Sigmoid colon (tissue), 7 donors: ENCODE data around the gene UPF3A. TPM values are rescaled to one million over a fixed set of nuclear protein-coding genes. Genes with fewer than 3 reads are reported as not detected.

Experiments used
- DNase-seq: peaks from one replicate; pipeline ENCODE4 v3.0.0-alpha.2; 2019
- H3K27ac ChIP-seq, 4 donors: fragments of 200-600 bp; sonication (generic); one replicate each; pipeline ENCODE4 v1.5.1; 2016 to 2019; ENCODE audit warnings: mild to moderate bottlenecking in 1 of 4
- H3K27me3 ChIP-seq, 3 donors: fragments of 200-600 bp; sonication (generic); one replicate each; pipeline ENCODE4 v1.5.1; 2019; ENCODE audit warnings: mild to moderate bottlenecking in 1 of 3
- H3K36me3 ChIP-seq, 4 donors: fragments of 200-600 bp; sonication (generic); one replicate each; pipeline ENCODE4 v1.5.1; 2016 to 2019
- H3K4me1 ChIP-seq, 4 donors: fragments of 200-600 bp; sonication (generic); one replicate each; pipeline ENCODE4 v1.5.1; 2017 to 2019
- H3K4me3 ChIP-seq, 4 donors: fragments of 200-600 bp; sonication (generic); one replicate each; pipeline ENCODE4 v1.5.1; 2017 to 2019; ENCODE audit warnings: mild to moderate bottlenecking in 2 of 4, moderate library complexity in 1 of 4
- H3K9me3 ChIP-seq, 4 donors: fragments of 200-600 bp in 3 of 4; sonication (generic) in 3 of 4; one replicate each; pipeline versions ENCODE4 v1.5.1 to v1.6.1; 2013 to 2019
- EP300 ChIP-seq, 4 donors: sonication (generic); formaldehyde crosslinking; IDR thresholded peaks; one replicate each; pipeline ENCODE4 v1.6.1; 2017; ENCODE audit warnings: antibody characterized with exemption in 4 of 4
- POLR2A ChIP-seq, 2 donors: fragments of 450-650 bp; IDR thresholded peaks; one replicate each; pipeline ENCODE4 v1.6.1; 2016; ENCODE audit warnings: antibody characterized with exemption in 2 of 2, mild to moderate bottlenecking in 2 of 2, moderate library complexity in 2 of 2
- POLR2AphosphoS5 ChIP-seq, 4 donors: sonication (generic); formaldehyde crosslinking; IDR thresholded peaks; one replicate each; pipeline ENCODE4 v1.6.1; 2017; ENCODE audit warnings: antibody characterized with exemption in 4 of 4
- WGBS, 2 donors: extraction: QIAGEN DNeasy Blood & Tissue Kit; methylation state at CpG; one replicate each; pipeline ENCODE4 v1.1.7; 2013; 5-methylcytosine and 5-hydroxymethylcytosine counted together
- intact Hi-C: fragments of 100-400 bp; cut with DNase I; formaldehyde crosslinking; loops from one replicate; pipeline ENCODE4 v1.15.1; 2023
- polyA plus RNA-seq, 3 donors: library from polyadenylated mRNA; stranded (reverse); fragments of 200-250 nt; gene quantifications; one replicate each; pipeline ENCODE4 v1.2.3, GENCODE V29; 2013
- total RNA-seq, 4 donors: library from RNA; depleted of rRNA; stranded (reverse); fragments of >200 nt; gene quantifications; one replicate each; pipeline ENCODE4 v1.1.0, GENCODE V29; 2016
- TF ChIP-seq, protein P1 (sequence below), 4 experiments: fragments of 450-650 bp in 3 of 4; fragments of 200-600 bp in 1 of 4; IDR thresholded peaks; one replicate each; pipeline ENCODE4 v1.5.1; 2016 to 2019; ENCODE audit warnings: antibody characterized with exemption in 4 of 4, mild to moderate bottlenecking in 3 of 4, moderate library complexity in 2 of 4
- donor health status: healthy with polysubstance abuse.
- donor health status: Bipolar disorder and iron deficiency.
- donor health status: healthy.

UPF3A gene
- total and polyA plus RNA-seq, 7 donors = 25.7 to 65.9 (median 41.0) TPM

DNA sequence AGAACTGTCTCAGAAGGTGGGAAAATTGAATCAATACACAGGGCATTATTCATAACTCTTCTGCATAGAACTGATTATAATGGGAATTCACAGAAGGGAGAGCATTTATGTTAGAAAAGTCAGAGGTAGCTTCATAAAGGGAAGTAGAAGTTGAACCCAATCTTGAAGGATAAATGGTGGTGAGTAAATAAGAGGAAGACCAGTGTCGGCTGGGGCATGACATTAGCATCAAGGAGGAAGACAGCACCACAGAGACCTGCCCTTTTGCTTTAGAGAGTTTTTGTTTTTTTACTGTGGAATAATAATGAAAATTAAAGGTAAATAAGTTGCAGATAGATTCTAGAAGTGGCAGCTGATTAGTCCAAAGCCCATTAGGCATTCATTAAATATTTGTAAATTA is 24.9 kb upstream of the UPF3A start:
- Histone ChIP-seq H3K4me3 (no peak overlapping the region), H3K27ac (no peak overlapping the region), H3K36me3 (peaks cover 21 to 98% (median 62%) of the 10 kb centered on the region in 4 donors), H3K4me1 (no peaks in the 10 kb centered on the region), H3K27me3 (no peaks in the 10 kb centered on the region), H3K9me3 (no peaks in the 10 kb centered on the region)
- intact Hi-C loops = no loop called here
- WGBS, 2 donors = 69 to 91% methylated on average over 1 of the region's 1 CpG
- no peak for DNase-seq
- TF ChIP-seq EP300 (IDR thresholded peaks at IDR 0.05) (no peak), POLR2AphosphoS5 (IDR thresholded peaks at IDR 0.05) (no peak), POLR2A (IDR thresholded peaks at IDR 0.05) (no peak)
- TF ChIP-seq, protein P1, sequence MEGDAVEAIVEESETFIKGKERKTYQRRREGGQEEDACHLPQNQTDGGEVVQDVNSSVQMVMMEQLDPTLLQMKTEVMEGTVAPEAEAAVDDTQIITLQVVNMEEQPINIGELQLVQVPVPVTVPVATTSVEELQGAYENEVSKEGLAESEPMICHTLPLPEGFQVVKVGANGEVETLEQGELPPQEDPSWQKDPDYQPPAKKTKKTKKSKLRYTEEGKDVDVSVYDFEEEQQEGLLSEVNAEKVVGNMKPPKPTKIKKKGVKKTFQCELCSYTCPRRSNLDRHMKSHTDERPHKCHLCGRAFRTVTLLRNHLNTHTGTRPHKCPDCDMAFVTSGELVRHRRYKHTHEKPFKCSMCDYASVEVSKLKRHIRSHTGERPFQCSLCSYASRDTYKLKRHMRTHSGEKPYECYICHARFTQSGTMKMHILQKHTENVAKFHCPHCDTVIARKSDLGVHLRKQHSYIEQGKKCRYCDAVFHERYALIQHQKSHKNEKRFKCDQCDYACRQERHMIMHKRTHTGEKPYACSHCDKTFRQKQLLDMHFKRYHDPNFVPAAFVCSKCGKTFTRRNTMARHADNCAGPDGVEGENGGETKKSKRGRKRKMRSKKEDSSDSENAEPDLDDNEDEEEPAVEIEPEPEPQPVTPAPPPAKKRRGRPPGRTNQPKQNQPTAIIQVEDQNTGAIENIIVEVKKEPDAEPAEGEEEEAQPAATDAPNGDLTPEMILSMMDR (IDR thresholded peaks at IDR 0.05) = no peak

DNA sequence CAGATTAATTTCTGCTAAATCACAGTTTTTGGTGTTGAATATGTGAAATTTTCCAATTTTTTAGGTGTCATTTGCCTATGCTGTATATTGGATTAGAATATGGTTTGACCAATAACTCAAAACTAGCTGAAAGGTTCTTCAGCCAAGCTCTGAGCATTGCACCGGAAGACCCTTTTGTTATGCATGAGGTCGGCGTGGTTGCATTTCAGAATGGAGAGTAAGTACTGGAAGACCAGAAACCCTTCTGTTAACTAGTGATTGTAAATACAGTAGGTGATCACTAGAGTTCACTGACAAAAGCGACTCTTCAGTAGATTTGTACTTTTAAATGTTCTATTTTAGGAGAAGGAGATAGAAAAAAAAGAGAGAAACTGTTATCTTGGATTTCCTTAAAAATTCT is 24.4 kb upstream of the UPF3A start:
- no peaks in the 10 kb centered on the region for H3K27me3 ChIP-seq
- intact Hi-C loops = no loop called here
- H3K36me3 ChIP-seq = peaks cover 21 to 98% (median 62%) of the 10 kb centered on the region in 4 donors
- no peak overlapping the region for H3K27ac ChIP-seq
- H3K4me1 ChIP-seq = no peaks in the 10 kb centered on the region
- no peak overlapping the region for H3K4me3 ChIP-seq
- DNase-seq = no peak
- TF ChIP-seq, protein P1 (IDR thresholded peaks at IDR 0.05) = no peak
- no peak for TF ChIP-seq POLR2A (IDR thresholded peaks at IDR 0.05)
- no peak for TF ChIP-seq EP300 (IDR thresholded peaks at IDR 0.05)
- TF ChIP-seq POLR2AphosphoS5 (IDR thresholded peaks at IDR 0.05) = no peak
- WGBS, 2 donors = 96 to 98% methylated on average over 4 of the region's 4 CpGs
- H3K9me3 ChIP-seq = no peaks in the 10 kb centered on the region

DNA sequence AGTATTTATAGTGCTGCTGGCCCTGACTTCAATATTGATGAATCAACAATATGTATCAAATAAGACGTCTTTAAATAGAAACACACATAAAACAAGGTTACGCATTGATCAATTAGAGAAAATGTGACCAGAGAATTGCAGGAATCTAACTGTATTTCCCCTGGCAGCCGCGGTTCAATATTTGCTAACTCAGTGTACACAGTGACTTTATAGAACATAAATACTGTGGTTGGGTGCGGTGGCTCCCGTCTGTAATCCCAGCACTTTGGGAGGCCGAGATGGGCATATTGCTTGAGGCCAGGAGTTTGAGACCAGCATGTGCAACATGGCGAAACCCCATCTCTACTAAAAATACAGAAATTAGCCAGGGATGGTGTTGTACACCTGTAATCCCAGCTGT is 22.8 kb upstream of the UPF3A start:
- intact Hi-C loops = no loop called here
- Histone ChIP-seq H3K36me3 (peaks cover 13 to 100% (median 68%) of the 10 kb centered on the region in 4 donors), H3K9me3 (no peaks in the 10 kb centered on the region), H3K27me3 (no peaks in the 10 kb centered on the region), H3K27ac (no peak overlapping the region), H3K4me1 (no peaks in the 10 kb centered on the region), H3K4me3 (no peak overlapping the region)
- no peak for TF ChIP-seq POLR2A (IDR thresholded peaks at IDR 0.05)
- no peak for TF ChIP-seq EP300 (IDR thresholded peaks at IDR 0.05)
- TF ChIP-seq, protein P1 (IDR thresholded peaks at IDR 0.05) = no peak
- no peak for TF ChIP-seq POLR2AphosphoS5 (IDR thresholded peaks at IDR 0.05)
- 28 to 69% methylated on average over 8 of the region's 8 CpGs for WGBS, 2 donors
- DNase-seq = no peak

DNA sequence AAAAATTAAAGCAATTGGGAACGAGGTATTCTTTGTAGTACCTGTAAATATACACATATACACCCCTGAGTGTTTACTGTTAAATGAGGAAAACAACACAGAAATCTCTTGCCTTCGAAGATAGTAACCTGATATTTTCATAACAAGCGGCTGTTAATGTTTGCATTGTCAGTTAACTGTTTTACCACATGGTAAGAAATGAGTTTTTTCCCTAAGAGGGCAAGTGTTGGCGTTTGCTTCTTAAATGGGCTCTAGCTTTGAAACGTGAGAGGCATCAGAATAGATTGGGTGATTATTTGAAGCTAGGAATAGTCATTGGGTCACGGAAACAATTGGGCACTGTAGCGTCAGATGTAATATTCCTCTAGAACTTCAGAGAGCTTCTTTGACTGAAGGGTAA is 22.0 kb upstream of the UPF3A start:
- Histone ChIP-seq H3K36me3 (peaks cover 15 to 100% (median 71%) of the 10 kb centered on the region in 4 donors), H3K4me3 (no peak overlapping the region), H3K9me3 (no peaks in the 10 kb centered on the region), H3K4me1 (no peaks in the 10 kb centered on the region), H3K27me3 (no peaks in the 10 kb centered on the region), H3K27ac (no peak overlapping the region)
- intact Hi-C loops = no loop called here
- no peak for DNase-seq
- TF ChIP-seq POLR2A (IDR thresholded peaks at IDR 0.05) (no peak), POLR2AphosphoS5 (IDR thresholded peaks at IDR 0.05) (no peak), EP300 (IDR thresholded peaks at IDR 0.05) (no peak)
- TF ChIP-seq, protein P1 (IDR thresholded peaks at IDR 0.05) = no peak
- WGBS, 2 donors = 49 to 78% methylated on average over 7 of the region's 7 CpGs

DNA sequence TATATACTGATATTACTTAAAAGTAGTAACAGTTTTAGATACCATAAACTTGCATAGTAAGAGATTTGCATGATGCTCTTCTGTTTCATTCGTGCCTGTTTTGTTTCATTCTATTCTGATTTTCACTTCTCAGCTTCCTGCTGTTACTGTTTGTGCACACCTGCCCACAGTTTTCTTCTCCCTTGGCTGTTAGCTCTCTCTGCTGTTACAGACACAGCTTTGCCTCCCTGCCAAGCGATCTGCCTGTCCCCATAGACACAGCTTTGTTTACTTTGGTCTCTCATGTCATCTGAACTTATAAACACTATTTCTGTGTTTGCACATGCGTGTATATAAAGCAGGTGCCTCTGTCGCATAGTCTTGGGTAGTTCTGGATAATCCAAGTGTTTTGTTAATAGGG is 21.4 kb upstream of the UPF3A start:
- Histone ChIP-seq H3K9me3 (no peaks in the 10 kb centered on the region), H3K36me3 (peaks cover 20 to 100% (median 72%) of the 10 kb centered on the region in 4 donors), H3K27me3 (no peaks in the 10 kb centered on the region), H3K4me3 (no peak overlapping the region), H3K4me1 (no peaks in the 10 kb centered on the region), H3K27ac (no peak overlapping the region)
- DNase-seq = no peak
- intact Hi-C loops = no loop called here
- TF ChIP-seq POLR2AphosphoS5 (IDR thresholded peaks at IDR 0.05) (no peak), POLR2A (IDR thresholded peaks at IDR 0.05) (no peak), EP300 (IDR thresholded peaks at IDR 0.05) (no peak)
- TF ChIP-seq, protein P1 (IDR thresholded peaks at IDR 0.05) = no peak
- 17 to 53% methylated on average over 4 of the region's 4 CpGs for WGBS, 2 donors
